HCEC 1CT (cell line): ENCODE data around the gene CHN2.

ENCODE experiments used
- DNase-seq: peaks from one replicate; pipeline ENCODE4 v3.0.0-alpha.2; 2017

Gene CHN2

DNA sequence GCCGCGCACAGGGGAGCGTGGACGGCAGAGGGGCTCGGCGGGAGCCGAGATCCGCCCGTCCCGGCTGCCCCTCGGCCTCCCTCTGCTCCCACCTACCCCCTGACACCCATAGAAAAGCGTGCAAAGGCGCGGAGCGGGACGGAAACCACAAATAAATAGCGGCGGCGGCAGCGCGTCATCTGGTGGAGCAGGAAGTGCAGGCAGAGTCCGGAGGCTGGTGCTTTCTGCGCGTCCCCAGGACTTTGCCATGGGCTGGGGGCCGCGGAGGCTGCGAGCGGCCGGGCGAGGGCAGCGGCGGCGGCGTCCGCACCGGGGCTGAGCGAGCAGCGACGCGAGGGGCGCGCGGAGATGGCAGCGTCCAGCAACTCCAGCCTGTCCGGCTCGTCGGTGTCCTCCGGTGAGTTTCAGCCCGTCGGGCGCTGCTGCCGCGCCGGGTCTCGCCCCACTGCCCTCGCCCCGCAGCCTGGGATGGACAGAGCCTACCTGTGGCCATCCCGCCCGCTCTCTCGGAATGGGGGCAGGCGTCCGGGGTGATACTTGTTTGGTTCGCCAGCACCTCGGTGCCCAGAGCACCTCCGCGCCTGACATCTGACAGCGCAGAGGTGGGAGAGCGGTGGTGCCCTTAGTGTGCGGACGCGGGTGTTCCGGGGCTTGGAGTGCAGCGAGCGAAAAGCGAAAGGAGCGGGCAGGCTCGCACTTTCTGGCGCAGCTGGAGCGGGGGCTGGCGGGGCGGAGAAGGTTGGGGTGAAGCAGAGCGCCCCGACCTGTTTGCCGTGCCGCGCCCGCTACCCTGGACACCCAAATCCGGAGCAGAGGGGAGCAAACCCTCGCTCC lies at the start of gene CHN2:
Gene CHN2, plus strand, starts transcription at position 182 of the 834 bp plus-strand sequence.
- no peak for DNase-seq

DNA sequence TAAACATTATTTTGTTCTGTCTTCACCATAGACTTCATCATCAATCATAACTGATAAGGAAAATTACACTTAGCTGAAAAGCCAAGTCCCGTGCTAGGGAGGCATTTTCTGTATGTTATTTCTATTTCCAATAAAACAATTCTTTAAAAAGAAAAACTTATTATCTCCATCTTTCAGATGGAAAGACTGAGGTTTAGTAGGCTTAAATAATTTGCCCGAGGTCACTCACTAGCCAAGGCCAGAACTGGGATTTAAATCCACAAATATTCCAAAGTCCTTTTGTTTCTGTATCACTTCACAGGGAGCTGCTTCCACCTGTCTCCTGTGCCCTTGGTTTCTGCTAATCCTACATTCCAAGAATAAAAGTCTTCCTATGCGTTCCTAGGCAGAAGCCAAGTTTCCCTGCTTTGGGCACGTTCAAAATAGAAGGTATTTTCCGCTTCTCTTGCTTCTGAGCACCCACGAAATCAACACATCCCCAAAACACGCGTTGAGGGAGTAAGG lies 49.0 kb upstream of the CHN2 start:
- DNase-seq: no peak

DNA sequence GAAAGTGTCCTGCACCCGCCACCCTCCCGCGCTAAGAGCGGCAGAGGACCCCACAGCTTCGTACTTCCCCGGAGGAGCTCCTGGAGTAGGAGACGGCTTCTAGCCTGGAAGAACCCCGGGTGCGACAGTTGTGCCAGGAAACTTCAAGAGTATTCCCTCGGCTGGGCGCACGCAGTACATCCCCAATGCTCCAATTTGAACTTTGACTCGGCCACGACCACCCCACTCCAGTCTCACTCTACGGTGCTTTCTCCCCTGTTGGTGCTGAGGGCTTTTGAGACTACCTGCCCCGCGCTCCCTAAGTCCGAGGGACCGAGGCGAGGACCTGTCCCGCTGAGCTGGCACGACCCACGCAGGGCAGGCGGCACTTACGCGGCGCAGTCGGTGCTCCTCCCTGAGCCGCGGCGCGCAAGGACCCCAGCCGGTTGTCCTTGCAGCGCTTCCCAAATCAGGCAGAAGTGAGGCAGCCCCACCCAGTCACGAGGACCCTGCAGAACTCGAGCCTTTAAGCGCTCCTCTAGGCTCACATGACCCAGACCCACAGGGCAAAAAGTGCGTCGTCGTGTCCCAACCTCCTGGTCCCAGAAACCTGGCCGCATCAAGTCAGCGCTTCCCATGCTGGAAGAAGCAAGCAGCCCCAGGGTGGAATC lies 48.4 kb upstream of the CHN2 start, which contains the start of gene CPVL:
Gene CPVL, minus strand, starts transcription at position 481 of the 650 bp plus-strand sequence. CDS start 25,476 bp downstream, outside the sequence.
- DNase-seq: no peak

DNA sequence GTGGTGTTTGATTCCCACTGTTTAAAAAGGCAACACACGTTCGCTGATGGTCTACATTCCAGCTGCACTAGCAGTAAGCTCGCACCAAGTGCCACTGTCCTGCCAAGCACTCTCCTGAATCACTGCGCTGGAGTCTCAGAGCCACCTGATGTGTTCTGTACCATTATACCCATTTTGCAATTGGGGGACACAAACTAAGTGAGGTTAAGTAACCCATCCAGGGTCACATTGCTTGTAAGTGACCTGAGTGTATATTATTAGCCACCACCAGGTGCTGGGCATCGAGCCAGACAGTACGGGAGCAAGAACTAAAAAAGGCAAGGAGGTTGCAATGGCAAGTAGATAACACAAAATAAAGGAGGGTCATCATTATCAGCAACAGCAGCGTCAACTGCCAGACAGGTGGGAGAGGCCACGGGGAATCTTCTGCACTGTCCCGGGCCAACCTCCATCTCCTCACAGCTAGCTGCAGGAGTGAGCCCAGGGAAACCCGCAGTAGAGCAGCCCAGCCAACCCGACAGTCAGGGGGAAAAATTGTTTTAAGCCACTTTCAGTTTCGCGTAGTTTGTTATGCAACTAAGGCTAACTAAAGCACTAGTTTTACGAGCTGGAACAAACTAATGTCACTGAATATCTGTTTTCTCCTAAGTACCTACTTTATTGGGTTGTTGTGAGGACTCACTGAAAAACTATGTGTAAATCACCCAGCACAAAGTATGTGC lies 47.5 kb upstream of the CHN2 start:
- no peak for DNase-seq

DNA sequence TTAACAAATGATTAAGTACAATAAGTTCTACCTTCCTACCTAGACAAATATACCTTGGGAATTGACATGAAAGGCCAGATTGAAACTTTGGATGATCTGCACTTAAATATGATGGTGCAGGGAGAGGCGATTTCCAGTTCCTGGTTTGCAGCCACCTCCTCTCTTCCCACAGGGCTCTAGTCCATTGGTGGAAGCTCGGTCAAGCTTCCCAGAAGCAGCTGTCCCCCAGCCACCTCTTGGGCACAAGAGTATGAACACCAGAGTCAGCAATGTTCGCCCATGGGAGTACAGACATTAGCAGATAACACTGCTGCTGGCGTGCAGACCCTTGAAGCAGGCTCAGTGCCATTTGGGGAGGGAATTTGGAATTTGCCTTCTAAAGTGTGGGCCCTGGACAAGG lies 46.8 kb upstream of the CHN2 start:
- DNase-seq: no peak

DNA sequence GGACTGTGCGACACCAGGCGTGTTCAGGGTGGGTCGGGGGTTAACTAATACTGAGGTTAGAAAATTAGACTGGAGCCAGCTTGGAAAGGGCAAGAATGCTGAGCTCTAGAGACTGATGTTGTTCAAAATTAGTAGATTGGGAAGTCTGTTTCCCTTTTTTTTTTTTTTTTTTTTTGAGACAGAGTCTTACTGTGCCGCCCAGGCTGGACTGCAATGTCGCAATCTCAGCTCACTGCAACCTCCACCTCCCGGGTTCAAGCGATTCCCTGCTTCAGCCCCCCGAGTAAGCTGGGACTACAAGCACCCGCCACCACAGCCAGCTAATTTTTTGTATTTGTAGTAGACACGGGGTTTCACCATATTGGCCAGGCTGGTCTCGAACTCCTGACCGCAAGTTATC lies 45.5 kb upstream of the CHN2 start:
- DNase-seq: no peak

DNA sequence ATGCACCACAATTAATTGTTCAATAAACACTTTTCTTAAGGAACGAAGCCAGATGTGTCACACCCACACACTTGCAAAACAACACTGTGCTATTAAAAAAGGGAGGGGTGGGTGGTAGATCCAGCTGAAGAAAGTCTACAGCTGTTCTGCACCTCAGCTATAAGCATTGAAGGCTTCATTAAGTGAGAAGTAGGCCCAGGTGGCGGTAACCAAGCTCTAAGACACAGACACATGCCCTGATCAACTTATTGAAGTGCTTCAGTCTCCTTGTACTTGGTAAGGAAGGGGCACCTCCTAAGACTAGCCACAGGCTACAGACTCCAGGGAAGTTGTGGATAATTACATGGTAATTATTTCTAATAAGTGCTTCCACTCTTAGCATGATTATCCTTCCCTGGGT lies 43.7 kb upstream of the CHN2 start:
- no peak for DNase-seq

DNA sequence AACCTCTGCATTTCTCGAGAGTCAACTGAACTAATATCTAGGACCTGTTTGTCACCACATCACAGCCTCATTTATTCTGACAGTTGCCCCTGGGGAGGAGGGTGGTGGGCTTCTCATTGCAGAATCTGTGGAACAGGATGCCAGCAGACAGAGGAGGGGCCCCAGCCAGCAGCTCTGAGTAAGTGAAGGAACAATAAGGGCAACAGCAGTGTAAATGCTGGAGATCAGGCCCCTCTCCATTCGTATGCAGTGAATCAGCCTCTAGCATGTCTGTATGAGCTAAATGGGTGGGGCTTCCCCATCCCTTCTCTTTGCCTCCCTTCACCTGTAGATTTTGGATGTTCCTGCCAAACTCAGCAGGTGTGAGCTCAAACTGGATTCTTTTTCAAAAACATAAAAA lies 40.5 kb upstream of the CHN2 start:
- DNase-seq: no peak

DNA sequence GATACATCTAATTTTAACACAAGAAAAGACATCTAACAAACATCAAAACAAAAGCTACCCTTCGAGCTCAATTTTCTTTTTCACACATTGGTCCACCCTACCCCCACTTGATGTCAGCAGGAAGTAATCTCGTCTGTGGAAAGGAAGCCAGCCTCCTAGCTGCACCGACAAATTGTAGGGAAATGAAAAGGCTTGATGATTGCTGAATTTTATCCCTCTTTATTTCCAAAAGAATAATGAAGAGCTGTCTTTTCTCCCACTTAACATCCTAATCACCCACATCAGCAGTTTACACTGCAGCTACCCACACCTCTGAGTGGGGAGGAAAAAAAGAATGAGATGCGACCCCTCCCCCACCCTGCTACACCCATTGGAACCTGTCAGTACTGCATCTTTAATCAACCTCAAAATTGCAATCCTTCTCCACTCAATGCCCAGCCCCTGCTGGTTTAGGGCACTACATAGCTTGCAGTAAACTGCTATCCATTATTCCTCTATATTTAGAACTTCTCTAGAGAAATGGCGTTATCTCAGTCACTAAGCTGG lies 37.6 kb upstream of the CHN2 start:
- DNase-seq: no peak

DNA sequence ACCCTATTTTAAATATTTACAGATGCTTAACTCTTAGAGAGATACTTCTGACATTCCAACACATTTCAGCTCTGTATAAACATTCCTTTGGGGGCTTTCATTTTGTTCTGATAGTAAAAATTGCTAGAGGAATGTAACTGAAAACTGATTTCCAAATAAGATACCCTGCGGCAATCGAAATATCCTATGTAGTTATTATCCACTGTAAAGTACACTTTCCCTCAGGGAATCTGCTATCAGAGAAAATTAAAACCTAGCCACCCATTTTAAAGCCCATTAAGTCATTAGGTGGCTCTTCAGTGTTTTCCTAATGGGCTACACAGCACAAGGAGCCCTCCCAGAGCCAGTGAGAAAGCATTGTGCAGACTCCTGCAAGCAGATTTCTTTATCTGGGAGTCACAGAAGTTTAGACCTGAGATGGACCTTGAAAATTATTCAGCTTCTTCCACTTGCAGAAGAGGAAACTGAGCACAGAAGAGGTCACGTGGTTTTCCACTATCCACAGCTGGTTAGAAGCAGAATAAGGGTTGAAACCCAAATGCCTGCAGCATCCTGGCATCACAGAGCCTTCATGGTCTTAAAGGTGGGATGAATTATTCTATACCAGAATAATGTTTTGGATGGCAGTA lies 35.7 kb upstream of the CHN2 start:
- DNase-seq: no peak

DNA sequence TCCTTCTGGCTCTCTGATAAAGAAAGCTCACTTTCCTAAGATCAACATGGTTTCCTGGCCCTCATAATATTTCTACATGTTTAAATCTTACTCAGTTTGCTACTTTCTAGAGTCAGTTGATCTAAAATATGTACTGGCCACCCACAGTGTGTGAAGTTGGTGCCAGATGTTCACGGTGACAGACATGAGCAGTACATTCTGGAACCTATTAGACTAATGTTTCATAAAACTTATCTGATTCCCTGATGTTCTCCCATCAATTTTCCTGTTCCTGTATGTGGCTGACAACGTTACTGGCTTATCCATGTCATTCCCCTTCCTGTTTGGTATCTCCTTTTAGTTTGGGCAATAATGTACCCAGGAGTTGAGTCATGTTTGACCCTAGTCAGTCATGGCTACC lies 34.5 kb upstream of the CHN2 start:
- DNase-seq: no peak

DNA sequence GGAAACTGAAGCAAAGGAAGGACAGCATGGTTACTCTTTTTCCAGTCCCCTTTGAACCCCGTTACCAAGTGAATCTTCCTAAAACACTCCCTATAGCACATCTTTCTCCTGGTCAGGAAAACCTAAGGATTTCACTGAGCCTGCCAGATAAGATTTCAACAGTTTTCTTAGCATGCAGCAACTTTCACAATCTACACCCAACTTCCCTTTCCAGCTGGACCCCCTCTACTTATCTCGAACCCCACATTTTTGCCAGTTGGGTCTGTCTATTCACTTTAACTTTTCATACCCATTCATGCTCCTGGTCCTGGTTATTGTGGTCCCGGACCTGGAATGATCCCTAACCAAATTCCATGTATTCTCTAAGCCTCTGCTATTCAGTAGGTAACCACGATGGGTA lies 33.3 kb upstream of the CHN2 start:
- DNase-seq: no peak

DNA sequence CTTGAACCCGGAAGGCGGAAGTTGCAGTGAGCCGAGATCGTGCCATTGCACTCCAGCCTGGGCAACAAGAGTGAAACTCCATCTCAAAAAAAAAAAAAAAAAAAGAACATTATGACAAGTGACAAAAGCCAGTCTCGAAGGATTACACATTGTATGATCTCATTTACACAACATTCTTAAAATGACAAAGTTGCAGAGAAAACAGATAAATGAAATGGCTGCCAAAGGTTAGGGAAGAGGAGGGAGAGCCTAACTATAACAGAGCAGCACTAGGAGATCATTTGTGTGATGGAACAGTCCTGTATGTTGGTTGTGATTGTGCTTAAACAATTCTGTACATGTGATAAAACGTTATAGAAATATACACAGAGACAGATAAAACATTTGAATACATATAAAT lies 32.0 kb upstream of the CHN2 start:
- DNase-seq: no peak

DNA sequence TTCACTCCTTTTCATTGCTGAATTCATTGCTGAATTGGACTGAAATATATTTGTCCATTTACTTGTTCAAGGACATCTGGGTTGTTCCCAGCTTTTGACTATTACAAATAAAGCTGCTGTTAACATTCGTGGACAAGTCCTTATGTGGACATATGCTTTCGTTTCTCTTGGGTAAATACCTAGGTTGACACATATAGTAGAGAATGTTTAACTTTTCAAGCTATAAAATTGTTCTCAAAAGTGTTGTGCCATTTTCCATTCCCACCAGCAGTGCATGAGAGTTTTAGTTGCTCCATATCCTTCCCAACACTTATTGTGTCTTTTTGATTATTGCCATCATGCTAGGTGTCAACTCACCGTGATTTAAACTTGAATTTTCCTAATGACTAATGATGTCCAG lies 30.7 kb upstream of the CHN2 start:
- no peak for DNase-seq

DNA sequence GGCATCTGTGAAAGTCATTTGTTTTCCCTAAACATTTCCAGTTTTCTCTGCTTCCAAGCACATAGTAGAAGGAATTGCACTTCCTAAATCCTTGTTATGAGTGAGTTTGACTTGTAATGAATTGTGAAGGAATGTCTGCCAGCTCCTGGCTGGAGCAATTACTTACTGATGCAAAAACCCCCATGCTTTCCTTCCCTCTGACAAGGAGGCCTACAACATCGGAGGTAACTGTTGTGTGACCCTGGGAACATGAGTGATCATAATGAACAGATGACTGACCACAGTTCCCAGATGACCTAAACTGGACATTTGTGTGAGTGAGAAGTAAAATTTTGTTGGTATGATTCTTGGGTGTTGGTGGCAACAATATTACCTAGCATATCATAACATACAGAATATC lies 26.9 kb upstream of the CHN2 start:
- no peak for DNase-seq

DNA sequence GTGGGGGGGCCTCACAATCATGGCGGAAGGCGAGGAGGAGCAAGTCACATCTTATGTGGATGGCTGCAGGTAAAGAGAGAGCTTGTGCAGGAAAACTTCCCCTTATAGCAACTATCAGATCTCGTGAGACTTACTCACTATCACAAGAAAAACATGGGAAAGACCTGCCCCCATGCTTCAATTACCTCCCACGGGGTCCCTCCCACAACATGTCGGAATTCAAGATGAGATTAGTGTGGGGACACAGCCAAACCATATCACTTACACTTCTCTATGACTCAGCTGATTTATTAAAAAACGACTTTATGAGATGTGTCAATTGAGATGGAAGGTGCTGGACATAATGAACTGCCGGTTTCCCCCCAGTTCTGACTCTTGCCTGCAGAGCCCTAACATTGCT lies 23.8 kb upstream of the CHN2 start:
- no peak for DNase-seq

DNA sequence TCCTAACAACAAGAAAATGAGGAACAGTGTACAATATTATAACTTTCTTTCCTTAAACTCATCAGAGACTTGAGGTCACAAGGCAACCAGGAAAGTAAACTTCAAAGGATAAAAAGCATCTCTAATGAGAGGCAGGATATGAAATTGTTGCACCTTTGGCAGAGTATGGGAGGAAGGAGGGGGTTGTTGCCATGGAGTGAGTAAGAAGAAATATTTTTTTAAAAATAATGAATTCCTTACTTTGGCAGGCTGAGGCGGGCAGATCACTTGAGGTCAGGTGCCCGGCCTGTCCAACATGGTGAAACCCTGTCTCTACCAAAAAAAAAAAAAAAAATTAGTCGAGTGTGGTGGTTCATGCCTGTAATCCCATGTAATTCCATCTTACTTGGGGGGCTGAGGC lies 21.1 kb upstream of the CHN2 start:
- no peak for DNase-seq

DNA sequence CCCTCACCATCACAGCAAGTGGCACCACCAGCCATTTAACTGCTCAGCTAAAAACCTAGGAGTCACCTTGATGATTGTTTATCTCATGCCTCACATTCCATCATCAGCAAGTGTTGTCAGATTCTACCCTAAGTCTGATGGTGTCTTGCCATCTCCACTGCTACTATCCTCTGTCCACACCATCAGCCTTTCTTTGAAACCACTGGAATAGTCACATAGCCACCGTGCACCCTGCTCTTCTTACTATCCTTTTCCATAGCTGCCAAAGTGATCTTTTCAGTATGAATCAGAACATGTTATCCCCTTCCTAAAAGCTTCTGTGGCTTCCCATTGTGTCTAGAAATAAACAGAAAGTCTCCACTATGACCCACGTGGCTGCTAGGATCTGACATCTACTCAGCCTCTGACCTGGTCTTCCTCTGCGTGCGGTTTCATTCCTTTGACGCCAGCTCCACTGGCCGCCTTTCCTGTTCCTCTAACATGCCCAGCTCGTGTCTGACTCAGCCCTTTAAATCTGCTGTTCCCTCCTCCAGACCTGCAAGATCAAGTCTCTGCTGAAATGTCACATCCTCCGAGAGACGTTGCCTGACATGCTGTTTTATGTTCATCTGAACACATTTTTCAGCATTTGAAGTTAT lies 16.5 kb upstream of the CHN2 start:
- DNase-seq: no peak

DNA sequence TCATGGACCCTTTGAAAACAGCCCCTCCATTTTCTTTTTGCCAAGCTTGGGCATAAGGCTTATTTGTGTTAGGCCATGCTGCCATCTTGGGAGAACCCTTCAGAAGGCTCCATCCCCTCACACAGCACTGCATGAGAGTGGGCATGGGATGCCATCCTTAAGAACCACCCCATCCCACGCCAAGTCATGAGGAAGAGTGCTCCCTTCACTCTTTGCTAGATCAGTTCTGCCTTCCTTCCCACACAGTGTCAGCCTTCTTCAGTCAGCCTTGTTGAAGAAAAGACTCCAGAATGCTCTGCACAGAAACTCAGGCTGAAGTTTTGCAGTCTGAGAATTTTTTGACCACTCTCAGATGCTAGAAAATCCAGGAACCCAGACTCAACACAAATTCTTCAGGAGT lies 15.5 kb upstream of the CHN2 start:
- no peak for DNase-seq

DNA sequence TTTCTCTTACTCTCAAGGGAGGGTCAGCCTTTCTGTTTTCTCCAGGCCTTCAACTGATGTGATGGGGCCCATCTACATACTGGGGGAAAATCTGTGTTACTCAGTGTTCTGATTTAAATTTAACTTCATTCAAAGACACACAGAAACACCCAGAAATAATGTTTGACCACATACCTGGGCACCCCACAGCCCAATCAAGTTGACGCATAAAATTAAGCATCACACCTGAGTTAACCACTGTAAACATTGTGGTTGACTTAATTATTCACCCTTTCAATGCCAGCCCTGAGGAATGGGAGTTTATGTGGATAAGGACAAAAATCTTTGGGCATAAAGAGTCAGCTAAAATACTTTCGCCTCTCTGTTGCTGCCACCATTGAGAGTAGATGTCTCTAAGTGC lies 10.0 kb upstream of the CHN2 start:
- DNase-seq: no peak

DNA sequence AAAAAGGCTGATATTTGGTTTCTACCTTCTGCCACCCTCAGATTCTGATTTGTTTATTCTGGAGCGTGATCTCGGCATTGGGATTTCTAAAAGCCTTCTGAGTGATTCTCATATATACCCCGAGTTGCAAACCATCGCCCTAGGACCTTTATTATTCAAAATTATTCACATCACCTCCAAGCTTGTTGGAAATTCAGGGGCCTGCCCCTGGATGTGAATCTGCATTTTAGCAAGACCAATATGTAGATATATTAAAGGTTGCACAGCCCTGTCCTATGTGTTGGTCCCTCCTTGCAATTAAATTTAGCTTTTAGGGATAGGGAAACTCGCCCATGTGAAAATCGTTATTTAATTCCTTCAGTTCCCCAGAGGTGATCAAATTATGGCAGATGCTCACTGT lies 9.0 kb upstream of the CHN2 start:
- DNase-seq: no peak

DNA sequence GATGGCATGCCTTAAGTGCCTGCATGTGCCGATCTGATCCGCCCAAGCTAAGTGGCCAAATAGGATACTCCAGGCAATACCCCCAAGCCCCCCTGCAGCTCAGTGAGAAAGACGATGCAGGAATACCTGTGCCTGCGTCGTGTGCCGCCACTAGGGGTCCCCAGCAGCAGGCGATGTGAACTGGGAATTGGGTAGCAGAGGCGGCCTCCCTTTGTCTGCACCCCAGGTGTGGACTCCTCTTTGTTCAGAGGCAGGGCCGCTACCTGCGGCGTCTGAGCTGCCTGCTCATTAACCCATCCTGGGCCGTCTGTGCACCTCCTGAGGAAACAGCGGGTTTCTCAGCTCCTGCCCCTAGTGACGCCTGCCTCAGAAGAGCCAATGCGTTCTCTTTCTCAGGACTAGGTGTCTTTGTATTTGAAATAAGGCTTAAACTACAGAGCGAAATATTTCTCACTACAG lies 4.8 kb upstream of the CHN2 start:
- DNase-seq: peak; percentile 10
